Trophoblast cell (in vitro differentiated cells and primary cell): Measurements from ENCODE around the gene MED29.

Source experiments
- DNase-seq, 2 donors: peaks; one replicate each; pipeline ENCODE4 v3.0.0-alpha.2; 2016
- H2AFZ ChIP-seq: 2 replicates; pipeline ENCODE4 v1.6.1; 2013; ENCODE audit warnings: low read length, moderate library complexity, mild to moderate bottlenecking; ENCODE audit not compliant: insufficient read depth, poor library complexity
- H2AK5ac ChIP-seq: 2 replicates; pipeline ENCODE4 v1.6.1; 2013; ENCODE audit warnings: mild to moderate bottlenecking, low read length
- H2BK120ac ChIP-seq: 2 replicates; pipeline ENCODE4 v1.6.1; 2013; ENCODE audit warnings: low read length, mild to moderate bottlenecking, moderate library complexity; ENCODE audit not compliant: insufficient read depth, poor library complexity
- H2BK12ac ChIP-seq: 2 replicates; pipeline ENCODE4 v1.6.1; 2013; ENCODE audit warnings: mild to moderate bottlenecking, low read length, moderate library complexity
- H2BK5ac ChIP-seq: 2 replicates; pipeline ENCODE4 v1.6.1; 2013; ENCODE audit warnings: low read length, low read depth, moderate library complexity, mild to moderate bottlenecking; ENCODE audit not compliant: poor library complexity
- H3K14ac ChIP-seq: 2 replicates; pipeline ENCODE4 v1.6.1; 2013; ENCODE audit warnings: mild to moderate bottlenecking, low read length
- H3K18ac ChIP-seq: 2 replicates; pipeline ENCODE4 v1.6.1; 2013; ENCODE audit warnings: mild to moderate bottlenecking, low read length
- H3K23ac ChIP-seq: 2 replicates; pipeline ENCODE4 v1.6.1; 2013; ENCODE audit warnings: low read length
- H3K27ac ChIP-seq: 2 replicates; pipeline ENCODE4 v1.5.1; 2013; ENCODE audit warnings: low read depth, mild to moderate bottlenecking, inconsistent platforms, low read length, moderate library complexity
- H3K27me3 ChIP-seq: 2 replicates; pipeline ENCODE4 v1.6.1; 2013; ENCODE audit warnings: inconsistent platforms, mild to moderate bottlenecking, low read length, moderate library complexity; ENCODE audit not compliant: insufficient read depth
- H3K36me3 ChIP-seq, 2 experiments: 1 replicate in 1 of 2; 2 replicates in 1 of 2; pipeline ENCODE4 v1.6.1; 2013; ENCODE audit warnings: low read length in 2 of 2, mild to moderate bottlenecking in 2 of 2, moderate library complexity in 1 of 2; ENCODE audit not compliant: insufficient read depth in 2 of 2, control insufficient read depth in 1 of 2
- H3K4ac ChIP-seq: 2 replicates; pipeline ENCODE4 v1.6.1; 2013; ENCODE audit warnings: low read depth, mild to moderate bottlenecking, low read length, moderate library complexity
- H3K4me1 ChIP-seq, 2 experiments: 1 replicate in 1 of 2; 2 replicates in 1 of 2; pipeline ENCODE4 v1.6.1; 2013; ENCODE audit warnings: low read length in 2 of 2, mild to moderate bottlenecking in 2 of 2, moderate library complexity in 1 of 2; ENCODE audit not compliant: insufficient read depth in 2 of 2, control insufficient read depth in 1 of 2
- H3K4me2 ChIP-seq: 2 replicates; pipeline ENCODE4 v1.6.1; 2013; ENCODE audit warnings: inconsistent platforms, mild to moderate bottlenecking, low read length, moderate library complexity
- H3K4me3 ChIP-seq: 2 replicates; pipeline ENCODE4 v1.5.1; 2013; ENCODE audit warnings: mild to moderate bottlenecking, low read depth, low read length, inconsistent platforms
- H3K79me1 ChIP-seq: one replicate; pipeline ENCODE4 v1.6.1; 2013; ENCODE audit warnings: low read length
- H3K79me2 ChIP-seq: 2 replicates; pipeline ENCODE4 v1.6.1; 2013; ENCODE audit warnings: low read length, mild to moderate bottlenecking; ENCODE audit not compliant: control insufficient read depth, insufficient read depth, poor library complexity
- H3K9ac ChIP-seq: 2 replicates; pipeline ENCODE4 v1.6.1; 2013; ENCODE audit warnings: mild to moderate bottlenecking, low read length
- H3K9me3 ChIP-seq: 2 replicates; pipeline ENCODE4 v1.6.1; 2013; ENCODE audit warnings: low read depth, mild to moderate bottlenecking, control low read depth, inconsistent platforms, low read length; ENCODE audit not compliant: insufficient read depth
- H4K12ac ChIP-seq: 2 replicates; pipeline ENCODE4 v1.6.1; 2013; ENCODE audit warnings: low read depth, mild to moderate bottlenecking, low read length, moderate library complexity
- H4K8ac ChIP-seq: 2 replicates; pipeline ENCODE4 v1.6.1; 2013; ENCODE audit warnings: low read depth, mild to moderate bottlenecking, low read length, moderate library complexity
- H4K91ac ChIP-seq: one replicate; pipeline ENCODE4 v1.6.1; 2013; ENCODE audit warnings: low read depth, mild to moderate bottlenecking, low read length, moderate library complexity
- WGBS: extraction: QIAGEN DNeasy Blood & Tissue Kit; methylation state at CpG from one replicate; pipeline ENCODE4 v1.1.7; 2013; ENCODE audit warnings: missing lambda C conversion rate; ENCODE audit not compliant: insufficient read length, insufficient coverage; ENCODE audit errors: extremely low coverage; 5-methylcytosine and 5-hydroxymethylcytosine counted together

Gene MED29

GRCh38 chr19:39363901-39364457 is 27.2 kb upstream of the MED29 start:
- H2BK120ac ChIP-seq = no peak overlapping the region
- no peak overlapping the region for H2AFZ ChIP-seq
- H3K79me2 ChIP-seq = no peaks in the 10 kb centered on the region
- H2BK12ac ChIP-seq = no peak overlapping the region
- H3K4me1 ChIP-seq = peaks cover 5 to 7% of the 10 kb centered on the region in 2 experiments
- H4K12ac ChIP-seq = no peak overlapping the region
- no peak overlapping the region for H4K91ac ChIP-seq
- H3K27me3 ChIP-seq = no peaks in the 10 kb centered on the region
- H3K4me2 ChIP-seq = no peak overlapping the region
- H3K4me3 ChIP-seq = no peak overlapping the region
- H3K14ac ChIP-seq = no peak overlapping the region
- no peak overlapping the region for H2BK5ac ChIP-seq
- no CpG with 5 or more reads among the region's 5 CpGs for WGBS
- no peak overlapping the region for H4K8ac ChIP-seq
- DNase-seq = peak; percentile 10 to 13
- H3K18ac ChIP-seq = no peak overlapping the region
- no peaks in the 10 kb centered on the region for H3K9me3 ChIP-seq
- peaks cover 27 to 53% of the 10 kb centered on the region in 2 experiments for H3K36me3 ChIP-seq
- H3K27ac ChIP-seq = peak overlapping the region; percentile 1
- H3K79me1 ChIP-seq = no peaks in the 10 kb centered on the region
- no peak overlapping the region for H3K23ac ChIP-seq
- no peak overlapping the region for H3K9ac ChIP-seq
- H3K4ac ChIP-seq = no peak overlapping the region
- no peak overlapping the region for H2AK5ac ChIP-seq

DNA sequence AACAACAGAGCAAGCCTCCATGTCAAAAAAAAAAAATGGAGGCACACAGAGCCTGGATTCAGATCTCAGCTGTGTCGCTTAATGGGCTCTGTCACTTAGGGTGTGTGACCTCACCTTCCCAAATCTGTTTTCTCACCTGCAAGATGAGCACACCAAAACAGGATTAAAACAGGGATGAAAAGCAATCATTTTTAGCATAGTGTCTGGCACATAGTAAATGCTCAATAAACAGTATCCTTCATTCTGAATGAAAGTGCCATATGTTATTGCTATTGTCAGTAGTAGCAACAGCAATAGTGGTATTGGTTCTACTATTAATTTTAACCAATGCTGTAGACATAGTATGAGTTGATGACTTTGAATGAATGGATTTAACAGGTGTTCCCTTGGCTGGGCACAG is 25.6 kb upstream of the MED29 start:
- DNase-seq = no peak

GRCh38 chr19:39369200-39369599 is 22.0 kb upstream of the MED29 start:
- Histone ChIP-seq H3K27me3 (no peaks in the 10 kb centered on the region), H3K79me1 (no peaks in the 10 kb centered on the region), H3K9me3 (peaks cover 2% of the 10 kb centered on the region), H3K14ac (no peak overlapping the region), H2BK12ac (no peak overlapping the region), H2AFZ (no peak overlapping the region), H3K27ac (no peak overlapping the region), H3K18ac (no peak overlapping the region), H3K36me3 (peaks cover 37 to 63% of the 10 kb centered on the region in 2 experiments), H4K8ac (no peak overlapping the region), H3K4me3 (no peak overlapping the region), H4K91ac (no peak overlapping the region), H3K4me2 (no peak overlapping the region), H4K12ac (no peak overlapping the region), H3K23ac (no peak overlapping the region), H3K9ac (no peak overlapping the region), H2BK120ac (no peak overlapping the region), H3K4me1 (no peaks in the 10 kb centered on the region), H2AK5ac (no peak overlapping the region), H3K4ac (no peak overlapping the region), H2BK5ac (no peak overlapping the region), H3K79me2 (no peaks in the 10 kb centered on the region)
- no peak for DNase-seq
- WGBS = no CpG with 5 or more reads among the region's 2 CpGs

More for the DNA sequence above, 25.6 kb upstream of the MED29 start:
- H3K4me2 ChIP-seq = no peak overlapping the region
- H3K27ac ChIP-seq = no peak overlapping the region
- H3K18ac ChIP-seq = no peak overlapping the region
- H4K8ac ChIP-seq = no peak overlapping the region
- no peaks in the 10 kb centered on the region for H3K79me1 ChIP-seq
- H3K14ac ChIP-seq = no peak overlapping the region
- H2AK5ac ChIP-seq = no peak overlapping the region
- no peak overlapping the region for H3K4ac ChIP-seq
- H3K4me1 ChIP-seq = peaks cover 5 to 7% of the 10 kb centered on the region in 2 experiments
- H2BK5ac ChIP-seq = no peak overlapping the region
- no CpG with 5 or more reads among the region's 1 CpG for WGBS
- H3K23ac ChIP-seq = no peak overlapping the region
- H3K79me2 ChIP-seq = no peaks in the 10 kb centered on the region
- H3K9ac ChIP-seq = no peak overlapping the region
- no peak overlapping the region for H2AFZ ChIP-seq
- peaks cover 2% of the 10 kb centered on the region for H3K9me3 ChIP-seq
- H4K12ac ChIP-seq = no peak overlapping the region
- H3K27me3 ChIP-seq = no peaks in the 10 kb centered on the region
- H2BK12ac ChIP-seq = no peak overlapping the region
- H4K91ac ChIP-seq = no peak overlapping the region
- H2BK120ac ChIP-seq = no peak overlapping the region
- no peak overlapping the region for H3K4me3 ChIP-seq
- peaks cover 32 to 59% of the 10 kb centered on the region in 2 experiments for H3K36me3 ChIP-seq

DNA sequence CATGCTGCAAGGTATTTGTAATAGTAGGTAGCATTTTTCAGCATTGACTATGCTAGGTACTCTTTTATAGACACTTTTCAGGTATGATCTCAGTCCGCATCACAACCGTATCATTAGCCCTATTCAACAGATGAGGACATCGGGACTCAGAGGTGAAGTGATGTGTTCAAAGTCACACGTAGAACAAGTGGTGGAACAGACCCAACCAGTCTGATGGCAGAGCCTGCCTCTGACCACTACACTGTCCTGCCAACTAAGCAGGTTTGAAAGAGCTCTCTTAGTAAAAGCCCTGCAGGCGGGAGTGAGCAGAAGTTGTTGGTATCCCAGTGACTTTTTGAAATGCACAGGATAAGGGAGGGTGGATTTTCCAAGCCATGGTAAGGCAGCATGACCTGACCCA is 20.4 kb upstream of the MED29 start:
- no CpG with 5 or more reads among the region's 5 CpGs for WGBS
- Histone ChIP-seq H3K9me3 (peaks cover 2% of the 10 kb centered on the region), H3K18ac (no peak overlapping the region), H3K79me2 (no peaks in the 10 kb centered on the region), H3K9ac (no peak overlapping the region), H3K4me3 (no peak overlapping the region), H2BK120ac (no peak overlapping the region), H3K27ac (no peak overlapping the region), H2BK5ac (no peak overlapping the region), H3K36me3 (peaks cover 45 to 66% of the 10 kb centered on the region in 2 experiments), H3K14ac (no peak overlapping the region), H3K4ac (no peak overlapping the region), H3K27me3 (no peaks in the 10 kb centered on the region), H3K79me1 (no peaks in the 10 kb centered on the region), H3K4me1 (no peaks in the 10 kb centered on the region), H2BK12ac (no peak overlapping the region), H3K4me2 (no peak overlapping the region), H2AK5ac (no peak overlapping the region), H4K8ac (no peak overlapping the region), H4K91ac (no peak overlapping the region), H4K12ac (no peak overlapping the region), H3K23ac (no peak overlapping the region), H2AFZ (no peak overlapping the region)
- no peak for DNase-seq
